Measurements from ENCODE around the gene HOXB4. TPM values are rescaled to one million over a fixed set of nuclear protein-coding genes. Genes with fewer than 3 reads are reported as not detected.

HOXB4 gene
- total RNA-seq, 4 donors from 2014 or later = 0.98 to 2.8 (median 2.0) TPM

DNA sequence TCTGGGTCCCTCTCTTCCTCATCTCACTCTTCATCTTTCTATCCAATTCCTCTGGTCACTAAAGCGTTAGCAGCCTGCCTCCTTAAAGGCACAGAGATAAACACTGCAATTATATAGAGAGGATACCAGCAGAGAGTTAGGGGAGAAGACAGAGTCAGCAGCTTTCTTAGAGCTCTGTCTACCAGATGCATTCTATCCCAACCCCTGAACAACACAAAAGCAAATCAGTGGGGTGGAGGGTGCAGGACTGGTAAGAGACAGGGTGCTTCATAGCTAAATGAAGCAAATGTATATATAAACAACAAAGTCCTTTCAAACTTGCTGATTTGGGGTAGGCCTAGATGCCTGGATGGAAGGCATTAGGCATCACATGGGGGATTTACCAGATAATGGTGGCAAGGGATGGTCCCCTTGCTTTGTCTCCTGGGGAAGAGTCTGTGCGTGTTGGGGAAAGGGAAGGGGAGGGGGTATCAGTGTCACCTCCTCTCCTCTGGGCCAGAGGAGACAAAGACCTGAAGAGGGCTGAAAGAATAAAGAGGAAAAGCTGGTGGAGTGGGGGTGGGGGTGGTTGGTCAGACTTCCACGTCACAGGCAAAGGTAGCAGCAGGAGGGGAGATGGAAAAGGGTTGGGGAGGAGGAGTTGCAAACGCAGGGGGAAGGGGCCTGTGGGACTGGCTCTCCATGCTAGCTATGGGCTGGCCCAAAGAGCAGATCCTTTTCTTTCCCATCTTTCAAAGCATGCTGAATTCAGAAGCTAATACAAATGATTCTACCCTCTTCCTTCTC lies 12.0 kb downstream of the HOXB4 start:
- TF ChIP-seq, protein P1, sequence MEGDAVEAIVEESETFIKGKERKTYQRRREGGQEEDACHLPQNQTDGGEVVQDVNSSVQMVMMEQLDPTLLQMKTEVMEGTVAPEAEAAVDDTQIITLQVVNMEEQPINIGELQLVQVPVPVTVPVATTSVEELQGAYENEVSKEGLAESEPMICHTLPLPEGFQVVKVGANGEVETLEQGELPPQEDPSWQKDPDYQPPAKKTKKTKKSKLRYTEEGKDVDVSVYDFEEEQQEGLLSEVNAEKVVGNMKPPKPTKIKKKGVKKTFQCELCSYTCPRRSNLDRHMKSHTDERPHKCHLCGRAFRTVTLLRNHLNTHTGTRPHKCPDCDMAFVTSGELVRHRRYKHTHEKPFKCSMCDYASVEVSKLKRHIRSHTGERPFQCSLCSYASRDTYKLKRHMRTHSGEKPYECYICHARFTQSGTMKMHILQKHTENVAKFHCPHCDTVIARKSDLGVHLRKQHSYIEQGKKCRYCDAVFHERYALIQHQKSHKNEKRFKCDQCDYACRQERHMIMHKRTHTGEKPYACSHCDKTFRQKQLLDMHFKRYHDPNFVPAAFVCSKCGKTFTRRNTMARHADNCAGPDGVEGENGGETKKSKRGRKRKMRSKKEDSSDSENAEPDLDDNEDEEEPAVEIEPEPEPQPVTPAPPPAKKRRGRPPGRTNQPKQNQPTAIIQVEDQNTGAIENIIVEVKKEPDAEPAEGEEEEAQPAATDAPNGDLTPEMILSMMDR (IDR thresholded peaks at IDR 0.05; ENCODE audit: low read depth) = no peak

DNA sequence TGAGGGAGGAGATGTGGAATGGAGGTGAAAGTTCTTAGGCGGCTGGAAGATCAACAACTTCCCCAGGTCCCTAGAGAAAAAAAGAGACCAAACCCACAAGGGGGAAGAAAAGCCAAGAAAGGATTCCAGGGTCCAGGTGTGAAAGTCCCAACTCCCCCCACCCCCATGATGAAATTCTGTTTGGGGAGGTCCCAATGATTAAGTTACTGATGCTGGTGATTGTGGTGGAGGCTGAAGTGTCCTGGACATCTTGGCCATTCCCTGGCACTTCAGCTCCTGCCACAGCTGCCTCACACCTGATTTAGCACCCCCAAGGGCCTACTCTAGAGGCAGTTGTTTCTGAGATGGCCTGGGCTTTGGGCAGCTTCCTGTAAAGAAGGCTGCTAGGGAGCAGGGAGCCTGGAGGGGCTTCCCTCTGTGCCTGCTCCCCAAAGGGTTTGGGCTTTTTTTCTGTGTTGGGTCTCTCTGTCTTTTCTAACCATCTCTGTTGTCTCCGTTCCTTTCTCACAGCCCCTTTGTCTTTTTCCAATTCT lies 13.1 kb downstream of the HOXB4 start:
- TF ChIP-seq, protein P1 (IDR thresholded peaks at IDR 0.05; ENCODE audit: low read depth) = no peak

DNA sequence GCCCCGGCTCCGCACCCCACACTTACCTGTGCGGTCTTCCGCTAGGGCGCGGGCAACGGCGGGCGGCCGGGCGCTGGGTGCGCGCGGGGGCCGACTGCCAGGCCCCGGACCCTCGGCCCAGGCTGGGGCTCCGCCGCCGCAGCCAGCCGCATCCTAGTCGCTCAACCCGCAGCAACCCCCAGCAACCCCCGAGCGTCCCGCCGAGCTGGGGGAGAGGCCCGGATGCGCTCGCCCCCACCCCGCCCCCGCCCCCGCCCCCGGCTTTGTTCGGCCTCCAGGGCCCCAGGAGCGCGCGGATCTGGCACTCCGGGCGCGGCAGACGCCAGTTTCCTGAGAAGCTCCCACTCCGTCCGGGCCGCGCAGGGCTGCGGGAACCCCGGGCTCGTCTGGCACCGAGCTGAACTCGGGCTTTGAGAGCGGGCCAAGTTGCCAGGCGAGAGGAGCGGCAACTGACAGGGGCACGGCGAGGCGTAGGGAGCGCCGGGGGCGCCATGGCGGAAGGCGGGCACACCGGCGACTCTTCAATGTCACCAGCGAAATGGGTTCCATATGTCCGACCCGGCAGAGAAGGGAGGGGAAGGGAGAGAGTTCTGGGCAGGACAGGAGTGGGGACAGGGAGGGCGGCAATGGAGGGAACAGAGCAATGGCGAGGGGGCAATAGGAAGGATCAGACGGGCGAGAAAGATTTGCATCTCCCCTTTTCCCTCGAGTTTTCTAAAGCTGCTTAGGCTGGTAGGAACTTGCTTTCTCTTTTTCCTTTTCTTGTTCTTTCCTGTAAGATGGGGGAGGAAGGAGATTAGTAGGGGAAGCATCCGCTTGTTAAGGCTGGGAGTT lies 13.7 kb downstream of the HOXB4 start:
- TF ChIP-seq, protein P1 (IDR thresholded peaks at IDR 0.05; ENCODE audit: low read depth) = no peak

DNA sequence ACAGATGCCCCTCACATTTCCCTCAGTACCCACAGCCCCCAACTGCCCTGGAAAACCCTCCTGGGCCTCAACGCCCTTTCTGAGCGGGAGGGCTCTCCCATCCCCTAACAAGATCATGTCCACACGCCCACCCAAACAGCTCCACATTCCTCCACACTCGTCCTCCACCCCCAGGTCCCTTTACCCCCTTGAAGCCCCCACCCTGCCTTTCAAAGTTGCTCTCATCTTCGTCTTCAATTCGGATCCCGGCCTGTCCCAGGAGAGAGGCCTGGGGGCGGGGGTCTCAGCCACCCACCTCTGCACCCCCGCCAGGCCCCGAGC lies 14.3 kb downstream of the HOXB4 start:
- TF ChIP-seq, protein P1 (IDR thresholded peaks at IDR 0.05; ENCODE audit: low read depth) = no peak

DNA sequence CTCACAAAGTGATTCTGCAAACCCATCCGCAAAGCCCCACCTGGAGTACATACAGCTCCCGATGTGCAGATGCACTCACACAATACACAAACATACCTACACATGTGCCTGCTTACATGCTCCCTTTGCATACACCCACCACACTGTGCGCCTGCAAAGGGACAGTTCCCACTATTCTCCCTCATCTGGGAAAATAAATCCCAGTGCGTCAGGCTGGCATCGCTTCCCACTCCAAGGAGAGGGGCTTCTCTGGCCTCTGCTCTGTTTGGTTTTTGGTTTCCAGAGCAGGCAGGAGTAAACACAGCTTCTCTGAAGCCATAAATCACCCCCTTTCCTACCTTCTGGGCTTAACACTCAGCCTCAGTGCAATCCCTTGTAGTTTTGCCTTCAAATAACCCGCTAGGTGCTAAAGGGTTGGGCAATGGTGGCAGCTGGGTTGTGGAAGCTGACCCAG lies 14.7 kb downstream of the HOXB4 start:
- TF ChIP-seq, protein P1 (IDR thresholded peaks at IDR 0.05; ENCODE audit: low read depth) = no peak

DNA sequence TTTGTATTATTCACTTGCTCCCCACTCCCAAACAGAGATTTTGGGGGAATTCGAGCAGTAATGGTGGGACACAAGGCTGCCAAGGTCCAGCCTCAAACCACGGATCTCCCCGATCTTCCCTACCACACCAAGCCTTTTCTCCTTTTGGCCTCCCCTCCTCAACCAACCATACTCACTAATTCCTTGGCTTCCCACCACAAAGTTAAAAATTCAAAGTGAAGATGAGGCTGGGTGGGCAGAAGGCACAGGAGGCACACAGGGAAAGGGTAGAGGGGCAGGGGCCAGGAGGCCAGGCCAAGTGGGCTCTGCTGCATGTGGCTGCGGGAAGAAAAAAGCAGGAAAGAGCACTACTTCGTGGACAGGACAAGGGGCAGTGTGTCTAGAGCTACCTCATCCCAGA lies 15.2 kb downstream of the HOXB4 start:
- TF ChIP-seq, protein P1 (IDR thresholded peaks at IDR 0.05; ENCODE audit: low read depth) = no peak
